HEK293 (cell line): ENCODE results near the gene NDOR1.

Experiments
- HIC1 ChIP-seq: fragments of 450-650 bp; formaldehyde crosslinking; IDR thresholded peaks from 2 replicates; pipeline ENCODE4 v1.5.1; 2016; ENCODE audit warnings: missing biosample characterization, missing genetic modification characterization
- KLF16 ChIP-seq: fragments of 450-650 bp; formaldehyde crosslinking; IDR thresholded peaks from 2 replicates; pipeline ENCODE4 v1.5.1; 2017; ENCODE audit warnings: missing biosample characterization, missing genetic modification characterization
- PRDM6 ChIP-seq: fragments of 450-650 bp; formaldehyde crosslinking; IDR thresholded peaks from 2 replicates; pipeline ENCODE4 v1.5.1; 2017; ENCODE audit warnings: missing biosample characterization, missing genetic modification characterization
- SETDB1 ChIP-seq: IDR thresholded peaks from one replicate; pipeline ENCODE4 v1.6.1; 2017; ENCODE audit warnings: mild to moderate bottlenecking, low read length, moderate library complexity, mixed read lengths; ENCODE audit not compliant: insufficient read length
- ZBTB44 ChIP-seq: fragments of 450-650 bp; IDR thresholded peaks from 2 replicates; pipeline ENCODE4 v1.5.1; 2018; ENCODE audit warnings: missing biosample characterization, mild to moderate bottlenecking, missing genetic modification characterization
- ZFP37 ChIP-seq: fragments of 450-650 bp; formaldehyde crosslinking; IDR thresholded peaks from 2 replicates; pipeline ENCODE4 v1.5.1; 2016; ENCODE audit warnings: missing biosample characterization, missing genetic modification characterization
- ZFP41 ChIP-seq: fragments of 450-650 bp; formaldehyde crosslinking; IDR thresholded peaks from 2 replicates; pipeline ENCODE4 v1.5.1; 2016; ENCODE audit warnings: missing biosample characterization, missing genetic modification characterization, borderline replicate concordance
- ZNF112 ChIP-seq: fragments of 450-650 bp; formaldehyde crosslinking; IDR thresholded peaks from 2 replicates; pipeline ENCODE4 v1.5.0; 2017; ENCODE audit warnings: missing biosample characterization, missing genetic modification characterization
- ZNF146 ChIP-seq: fragments of 450-650 bp; formaldehyde crosslinking; IDR thresholded peaks from 2 replicates; pipeline ENCODE4 v1.5.1; 2016; ENCODE audit warnings: missing biosample characterization, missing genetic modification characterization
- ZNF148 ChIP-seq: fragments of 450-650 bp; formaldehyde crosslinking; IDR thresholded peaks from 2 replicates; pipeline ENCODE4 v1.5.0; 2017; ENCODE audit warnings: missing biosample characterization, missing genetic modification characterization, borderline replicate concordance
- ZNF169 ChIP-seq: fragments of 450-650 bp; formaldehyde crosslinking; IDR thresholded peaks from 2 replicates; pipeline ENCODE4 v1.5.1; 2016; ENCODE audit warnings: missing biosample characterization, missing genetic modification characterization
- ZNF266 ChIP-seq: fragments of 450-650 bp; formaldehyde crosslinking; IDR thresholded peaks from 2 replicates; pipeline ENCODE4 v1.5.1; 2016; ENCODE audit warnings: missing biosample characterization, missing genetic modification characterization, low read depth
- ZNF280C ChIP-seq: fragments of 450-650 bp; formaldehyde crosslinking; IDR thresholded peaks from 2 replicates; pipeline ENCODE4 v1.5.1; 2016; ENCODE audit warnings: missing biosample characterization, missing genetic modification characterization
- ZNF362 ChIP-seq: fragments of 450-650 bp; formaldehyde crosslinking; IDR thresholded peaks from 2 replicates; pipeline ENCODE4 v1.5.1; 2016; ENCODE audit warnings: missing biosample characterization, missing genetic modification characterization
- ZNF423 ChIP-seq: fragments of 450-650 bp; formaldehyde crosslinking; IDR thresholded peaks from 2 replicates; pipeline ENCODE4 v1.5.1; 2016; ENCODE audit warnings: missing biosample characterization, missing genetic modification characterization
- ZNF473 ChIP-seq: fragments of 450-650 bp; formaldehyde crosslinking; IDR thresholded peaks from 2 replicates; pipeline ENCODE4 v1.5.1; 2017; ENCODE audit warnings: missing biosample characterization, missing genetic modification characterization
- ZNF596 ChIP-seq: fragments of 450-650 bp; IDR thresholded peaks from 2 replicates; pipeline ENCODE4 v1.5.0; 2018; ENCODE audit warnings: missing biosample characterization, mild to moderate bottlenecking, missing genetic modification characterization, moderate library complexity
- ZNF623 ChIP-seq: fragments of 450-650 bp; formaldehyde crosslinking; IDR thresholded peaks from 2 replicates; pipeline ENCODE4 v1.5.1; 2016; ENCODE audit warnings: missing biosample characterization, missing genetic modification characterization
- ZNF645 ChIP-seq: fragments of 450-650 bp; formaldehyde crosslinking; IDR thresholded peaks from 2 replicates; pipeline ENCODE4; 2016; ENCODE audit warnings: missing biosample characterization, missing genetic modification characterization
- ZNF677 ChIP-seq: fragments of 450-650 bp; IDR thresholded peaks from 2 replicates; pipeline ENCODE4 v1.5.0; 2018; ENCODE audit warnings: missing biosample characterization, mild to moderate bottlenecking, missing genetic modification characterization, moderate library complexity
- ZSCAN4 ChIP-seq: fragments of 450-650 bp; formaldehyde crosslinking; IDR thresholded peaks from 2 replicates; pipeline ENCODE4 v1.5.1; 2017; ENCODE audit warnings: missing biosample characterization, missing genetic modification characterization
- ZXDB ChIP-seq: fragments of 450-650 bp; formaldehyde crosslinking; IDR thresholded peaks from 2 replicates; pipeline ENCODE4 v1.5.1; 2016; ENCODE audit warnings: missing biosample characterization, missing genetic modification characterization

NDOR1 gene

GRCh38 chr9:137236238-137236935 lies 30.9 kb downstream of the NDOR1 start (continued):
- TF ChIP-seq ZNF280C (tag by site-specific recombination) (no peak), ZNF423 (tag by site-specific recombination) (peak; percentile 81), ZBTB44 (tag by site-specific recombination) (0 out of 2 replicates have a peak, but pooled peaks have one; percentile 26), ZNF112 (tag by site-specific recombination) (no peak), ZNF677 (tag by site-specific recombination) (no peak), SETDB1 (no peak), ZNF169 (tag by site-specific recombination) (no peak), ZNF596 (tag by site-specific recombination) (no peak), ZNF362 (no peak), HIC1 (tag by site-specific recombination) (no peak), ZFP41 (no peak), ZNF645 (tag by site-specific recombination) (0 out of 2 replicates have a peak, but pooled peaks have one; percentile 22), ZNF623 (no peak), ZSCAN4 (no peak), ZFP37 (tag by site-specific recombination) (0 out of 2 replicates have a peak, but pooled peaks have one; percentile 44), ZXDB (peak; percentile 51; the same call in 1 of the 2 replicates), ZNF266 (no peak), ZNF146 (no peak), PRDM6 (tag by site-specific recombination) (no peak), ZNF473 (tag by site-specific recombination) (no peak), ZNF148 (tag by site-specific recombination) (no peak), KLF16 (tag by site-specific recombination) (peak; percentile 97)
